Activated T-helper 2 cell treated with anti-CD3 and anti-CD28 coated beads, Interferon-gamma antibody, Interleukin-2, Interleukin-4, amounts not matched to agents 10 μg/mL and 5 μg/mL and 100 μg/mL, durations not matched to agents 14 hours and 24 hours and 36 hours (primary cell): Measurements from ENCODE around the gene SDK2. TPM values are rescaled to one million over a fixed set of nuclear protein-coding genes. Genes with fewer than 3 reads are reported as not detected.

ENCODE experiments used
- DNase-seq: peaks from one replicate; pipeline ENCODE4 v3.0.0; 2021; ENCODE audit warnings: low spot score
- H3K27ac Mint-ChIP-seq: one replicate; pipeline ENCODE4 v1.8.0; 2021; ENCODE audit warnings: mixed read lengths
- H3K27me3 Mint-ChIP-seq: one replicate; pipeline ENCODE4 v1.8.0; 2021; ENCODE audit warnings: low read depth, mixed read lengths
- H3K36me3 Mint-ChIP-seq: one replicate; pipeline ENCODE4 v1.8.0; 2021; ENCODE audit warnings: low read depth, mixed read lengths
- H3K4me1 Mint-ChIP-seq: one replicate; pipeline ENCODE4 v1.8.0; 2021; ENCODE audit warnings: low read depth, mixed read lengths
- H3K4me3 Mint-ChIP-seq: one replicate; pipeline ENCODE4 v1.8.0; 2021; ENCODE audit warnings: low read depth, mild to moderate bottlenecking, moderate library complexity, mixed read lengths
- H3K9me3 Mint-ChIP-seq: one replicate; pipeline ENCODE4 v1.8.0; 2021; ENCODE audit warnings: mixed read lengths
- intact Hi-C: fragments of 100-400 bp; cut with micrococcal nuclease; formaldehyde crosslinking; loops from one replicate; pipeline ENCODE4 v1.15.1; 2023
- total RNA-seq: library from RNA; stranded (reverse); gene quantifications from 2 replicates; pipeline ENCODE4 v1.2.3, GENCODE V29; 2022

SDK2 gene
- total RNA-seq, 1 donor from 2014 or later: 0.07 TPM

DNA sequence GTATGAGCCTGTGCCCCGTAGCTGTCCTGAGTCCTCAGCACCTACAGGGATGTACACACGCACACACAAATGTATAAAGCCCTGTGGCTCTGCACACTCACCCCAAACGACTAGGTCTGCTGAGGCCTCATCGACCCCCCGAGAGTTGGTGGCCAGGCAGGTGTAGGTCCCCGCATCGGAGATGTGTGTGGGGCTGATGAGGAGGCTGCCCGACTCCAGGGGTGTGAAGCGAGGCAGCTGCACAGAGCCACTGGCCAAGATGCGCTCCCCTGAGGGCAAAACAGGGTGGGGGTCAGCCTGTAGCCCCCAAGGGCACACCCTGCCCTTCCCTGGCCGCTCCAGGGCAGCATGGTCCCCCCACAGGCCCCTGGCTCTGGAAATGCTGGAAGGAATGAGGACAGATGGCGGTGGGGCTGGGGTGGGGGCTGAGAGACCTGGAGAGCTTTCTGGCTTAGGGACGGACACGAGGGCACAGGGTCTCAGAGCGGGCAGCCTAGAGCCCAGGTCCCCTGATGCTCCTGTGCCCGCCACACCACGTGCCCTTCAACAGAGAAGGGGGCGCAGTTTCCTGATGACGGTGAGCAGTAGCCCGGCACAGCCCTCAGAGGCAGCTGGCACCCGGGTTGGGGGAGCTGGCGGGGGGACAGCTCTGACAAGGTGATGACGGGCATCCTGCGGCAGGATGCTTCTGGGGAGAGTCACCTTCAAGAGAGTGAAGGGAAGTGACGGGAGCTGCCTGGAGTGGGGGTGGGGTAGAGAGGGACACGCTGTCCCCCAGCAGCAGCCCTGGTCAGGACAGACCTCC, 212.6 kb downstream of the SDK2 start:
- Mint-ChIP-seq H3K4me1 (peaks cover 4% of the 10 kb centered on the region), H3K36me3 (no peaks in the 10 kb centered on the region), H3K4me3 (no peak overlapping the region), H3K9me3 (no peaks in the 10 kb centered on the region), H3K27me3 (peaks cover 4% of the 10 kb centered on the region), H3K27ac (no peak overlapping the region)
- intact Hi-C loops: loop anchor here (5.0 kb wide), 1 partner anchor 746 kb away; no protein-coding TSS in a partner anchor
- no peak for DNase-seq

DNA sequence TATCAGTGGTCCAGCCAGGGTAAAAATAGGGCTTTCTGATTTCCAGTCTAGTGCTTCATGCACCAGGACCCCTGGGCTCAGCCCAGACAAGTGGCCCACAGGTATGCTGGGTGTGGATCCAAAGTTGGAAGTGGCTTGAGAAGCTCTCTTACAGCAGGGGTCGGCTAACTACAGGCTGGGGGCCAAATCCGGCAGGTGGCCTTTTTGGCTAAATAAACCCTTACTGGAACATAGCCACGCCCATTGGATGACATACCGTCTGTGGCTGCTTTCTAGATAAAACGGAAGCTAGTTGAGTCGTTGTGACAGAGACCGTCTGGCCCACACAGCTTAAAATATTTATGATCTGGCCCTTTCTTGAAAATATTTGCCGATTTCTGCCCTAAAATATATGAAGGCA, 213.4 kb downstream of the SDK2 start:
- intact Hi-C loops: loop anchor here (5.0 kb wide), 1 partner anchor 746 kb away; no protein-coding TSS in a partner anchor
- Mint-ChIP-seq H3K4me3 (no peak overlapping the region), H3K27ac (no peak overlapping the region), H3K27me3 (peaks cover 4% of the 10 kb centered on the region), H3K9me3 (no peaks in the 10 kb centered on the region), H3K36me3 (no peaks in the 10 kb centered on the region), H3K4me1 (peaks cover 4% of the 10 kb centered on the region)
- no peak for DNase-seq

DNA sequence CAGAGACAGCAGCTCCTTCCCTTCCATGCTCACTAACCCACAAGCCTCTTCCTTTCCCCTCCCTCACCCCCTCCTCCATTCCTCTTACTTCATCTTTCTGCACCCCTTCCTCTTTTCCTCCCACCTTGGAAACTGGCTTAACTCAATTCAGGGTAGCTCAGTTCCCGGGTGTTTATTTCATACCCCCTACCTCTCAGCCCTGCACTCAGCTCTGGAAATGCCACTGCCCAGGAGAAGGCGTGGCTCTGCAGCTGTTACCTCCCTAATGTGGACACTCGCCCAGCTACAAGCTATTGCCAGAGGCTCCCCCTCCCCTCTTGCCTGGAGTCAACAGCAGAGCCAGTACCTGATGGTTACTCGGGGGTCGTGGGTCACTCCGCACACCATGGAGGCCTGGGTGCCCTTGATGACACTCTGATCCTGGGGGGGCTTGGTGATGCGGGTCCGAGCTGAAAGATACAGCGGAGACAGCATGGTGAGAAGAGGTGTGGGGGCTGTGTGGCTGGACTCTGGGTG, 214.0 kb downstream of the SDK2 start:
- H3K4me3 Mint-ChIP-seq: no peak overlapping the region
- H3K36me3 Mint-ChIP-seq: no peaks in the 10 kb centered on the region
- intact Hi-C loops: loop anchor here (5.0 kb wide), 1 partner anchor 747 kb away; no protein-coding TSS in a partner anchor
- peaks cover 4% of the 10 kb centered on the region for H3K27me3 Mint-ChIP-seq
- no peaks in the 10 kb centered on the region for H3K9me3 Mint-ChIP-seq
- H3K27ac Mint-ChIP-seq: no peak overlapping the region
- no peak for DNase-seq
- peaks cover 4% of the 10 kb centered on the region for H3K4me1 Mint-ChIP-seq

DNA sequence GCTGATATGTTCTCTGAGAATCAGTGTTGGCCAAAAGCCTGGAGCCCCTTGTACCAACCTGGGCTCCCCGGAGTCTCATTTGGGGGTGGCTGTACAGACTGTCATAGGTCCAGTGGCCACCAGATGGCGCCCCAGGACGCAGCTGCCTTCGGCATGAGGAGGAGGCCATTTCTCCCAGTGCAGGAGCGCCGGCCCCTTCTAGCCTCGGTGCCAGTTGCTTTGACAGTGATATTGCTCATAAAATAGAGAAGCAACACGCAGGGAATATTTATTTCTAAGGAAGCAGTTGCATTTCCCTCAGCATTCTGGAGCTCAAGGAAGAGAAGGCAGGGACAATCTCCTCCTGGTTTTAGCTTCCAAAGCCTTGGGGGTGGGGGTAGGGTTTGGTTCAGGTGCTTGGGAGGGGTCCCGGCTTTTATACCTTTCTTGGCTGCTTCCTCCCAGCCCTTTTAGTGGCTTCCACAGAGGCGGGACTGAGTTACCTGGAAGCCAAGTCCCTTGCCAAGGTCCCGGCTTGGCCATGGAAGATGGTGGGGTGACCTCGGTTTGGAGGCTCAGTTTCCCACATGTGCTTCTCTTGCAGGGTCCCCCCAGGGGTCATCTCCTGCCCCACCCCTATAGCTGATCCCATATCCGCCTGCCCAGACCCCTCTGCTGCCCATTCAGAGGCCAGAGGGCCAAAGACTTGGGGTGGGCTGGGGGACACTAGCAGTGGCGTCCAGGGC, 214.6 kb downstream of the SDK2 start:
- Mint-ChIP-seq H3K4me3 (no peak overlapping the region), H3K36me3 (no peaks in the 10 kb centered on the region), H3K27ac (no peak overlapping the region), H3K9me3 (no peaks in the 10 kb centered on the region), H3K4me1 (peaks cover 4% of the 10 kb centered on the region), H3K27me3 (peaks cover 4% of the 10 kb centered on the region)
- intact Hi-C loops: loop anchor here (1.0 to 5.0 kb wide), 2 partner anchors 281 to 748 kb away; no protein-coding TSS in a partner anchor
- DNase-seq: peak; percentile 71

DNA sequence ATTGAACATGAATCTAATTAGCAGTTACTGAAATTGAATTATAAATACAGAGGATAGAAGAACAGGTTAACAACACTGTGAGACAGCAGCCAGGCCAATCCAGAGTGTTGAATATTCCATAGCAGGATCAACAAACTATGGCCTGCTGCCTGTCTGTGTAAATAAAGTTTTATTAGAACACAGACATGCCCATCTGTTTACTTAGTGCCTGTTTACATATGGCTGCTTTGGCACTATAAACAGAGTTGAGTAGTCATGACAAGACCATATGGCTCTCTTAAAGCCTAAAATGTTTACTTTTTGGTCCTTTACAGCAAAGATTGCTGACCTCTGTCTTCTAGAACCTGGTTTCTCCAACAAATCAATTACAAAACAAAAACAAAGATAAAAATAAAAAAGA, 217.0 kb downstream of the SDK2 start:
- peaks cover 4% of the 10 kb centered on the region for H3K27me3 Mint-ChIP-seq
- no peak overlapping the region for H3K27ac Mint-ChIP-seq
- DNase-seq: no peak
- no peaks in the 10 kb centered on the region for H3K36me3 Mint-ChIP-seq
- peaks cover 4% of the 10 kb centered on the region for H3K4me1 Mint-ChIP-seq
- no peaks in the 10 kb centered on the region for H3K9me3 Mint-ChIP-seq
- intact Hi-C loops: no loop called here
- H3K4me3 Mint-ChIP-seq: no peak overlapping the region

DNA sequence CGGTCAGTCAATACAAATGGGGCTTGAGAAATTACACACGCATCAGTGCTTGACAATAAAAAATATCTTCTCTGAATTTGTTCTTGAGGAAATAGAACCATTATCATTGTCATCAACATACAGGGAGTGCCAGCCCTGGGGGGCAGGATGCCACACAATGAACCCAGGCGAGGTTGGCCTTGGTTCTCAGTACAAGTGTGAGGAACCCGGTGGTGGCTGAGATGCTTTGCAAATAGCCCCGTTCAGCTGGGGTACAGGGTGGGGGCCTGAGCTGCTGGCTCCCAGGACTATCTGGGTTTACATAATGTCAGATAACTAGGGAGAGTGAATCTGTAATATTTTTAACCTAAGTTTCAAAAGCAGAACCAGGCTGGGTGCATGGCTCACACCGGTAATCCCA, 219.7 kb downstream of the SDK2 start:
- Mint-ChIP-seq H3K27ac (no peak overlapping the region), H3K36me3 (no peaks in the 10 kb centered on the region), H3K4me3 (no peak overlapping the region), H3K27me3 (peaks cover 4% of the 10 kb centered on the region), H3K9me3 (no peaks in the 10 kb centered on the region), H3K4me1 (peaks cover 3% of the 10 kb centered on the region)
- DNase-seq: no peak
- intact Hi-C loops: no loop called here

DNA sequence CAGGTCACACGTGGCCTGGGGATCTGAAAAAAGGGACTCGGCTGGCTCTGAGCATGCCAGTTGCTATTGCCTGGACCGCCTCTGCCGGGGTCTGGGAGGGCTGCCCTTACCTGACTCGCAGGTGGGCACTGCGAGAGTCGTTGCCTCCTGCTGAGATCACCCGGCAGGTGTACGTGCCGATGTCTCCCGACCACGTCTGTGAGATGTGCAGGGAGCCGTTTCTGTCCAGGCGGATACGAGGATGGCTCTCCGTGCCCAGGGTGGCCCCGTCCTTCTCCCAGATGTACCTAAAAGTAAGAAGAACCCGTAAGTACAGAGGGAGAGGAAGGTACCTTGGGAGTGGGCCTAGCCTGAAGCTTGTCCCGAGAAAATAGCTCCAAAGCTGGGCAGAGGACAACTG, 220.4 kb downstream of the SDK2 start:
- peaks cover 3% of the 10 kb centered on the region for H3K27me3 Mint-ChIP-seq
- H3K9me3 Mint-ChIP-seq: no peaks in the 10 kb centered on the region
- intact Hi-C loops: no loop called here
- no peaks in the 10 kb centered on the region for H3K4me1 Mint-ChIP-seq
- no peak overlapping the region for H3K27ac Mint-ChIP-seq
- H3K4me3 Mint-ChIP-seq: no peak overlapping the region
- H3K36me3 Mint-ChIP-seq: no peaks in the 10 kb centered on the region
- DNase-seq: no peak

DNA sequence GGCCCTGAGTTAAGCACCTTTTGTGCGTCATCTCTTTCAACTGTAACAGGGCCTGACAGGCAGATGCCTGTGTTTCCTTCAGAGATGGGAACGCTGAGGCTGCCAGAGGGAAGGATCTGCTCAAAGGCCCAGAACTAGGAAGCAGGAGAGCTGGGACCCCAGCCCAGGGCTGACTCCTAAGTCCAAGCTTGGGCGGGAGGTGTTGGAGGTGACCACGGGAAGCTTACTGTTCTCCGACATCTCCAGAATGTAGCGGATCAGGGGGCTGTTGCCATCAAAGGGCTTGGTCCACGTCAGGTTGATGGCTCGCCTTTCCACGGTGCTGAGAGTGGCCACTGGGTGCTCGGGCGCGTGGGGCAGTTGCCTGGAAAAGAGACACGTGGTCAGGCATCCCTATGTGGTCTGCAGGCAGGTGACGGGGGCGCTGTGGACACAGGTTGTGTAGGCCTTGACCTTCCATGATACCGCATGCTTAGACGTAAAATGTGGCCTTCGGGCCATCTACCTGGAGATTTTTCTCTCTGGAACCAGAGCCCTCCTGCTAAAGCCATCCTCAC, 221.0 kb downstream of the SDK2 start:
- H3K36me3 Mint-ChIP-seq: no peaks in the 10 kb centered on the region
- H3K27ac Mint-ChIP-seq: no peak overlapping the region
- H3K9me3 Mint-ChIP-seq: no peaks in the 10 kb centered on the region
- peaks cover 3% of the 10 kb centered on the region for H3K27me3 Mint-ChIP-seq
- no peak overlapping the region for H3K4me3 Mint-ChIP-seq
- intact Hi-C loops: no loop called here
- no peak for DNase-seq
- no peaks in the 10 kb centered on the region for H3K4me1 Mint-ChIP-seq

DNA sequence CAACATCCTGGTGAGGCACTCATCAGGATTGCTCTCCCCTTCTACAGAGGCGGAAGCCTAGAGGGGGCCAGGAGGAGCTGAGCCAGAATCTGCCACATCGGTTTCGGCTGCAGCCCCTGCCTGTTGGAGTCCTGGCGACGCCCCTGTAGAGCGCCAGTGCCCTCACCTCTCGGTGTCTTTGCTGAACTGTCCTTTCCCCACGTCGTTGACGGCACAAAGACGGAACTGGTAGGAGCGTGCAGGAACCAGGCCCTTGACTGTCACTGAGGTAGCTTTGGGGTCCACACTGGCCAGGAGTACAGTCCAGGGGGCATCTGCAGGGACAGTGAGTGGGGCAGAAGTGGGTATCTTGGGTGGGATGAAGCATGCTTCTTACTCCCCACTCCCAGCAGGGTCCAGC, 222.1 kb downstream of the SDK2 start:
- no peaks in the 10 kb centered on the region for H3K4me1 Mint-ChIP-seq
- no peak overlapping the region for H3K27ac Mint-ChIP-seq

DNA sequence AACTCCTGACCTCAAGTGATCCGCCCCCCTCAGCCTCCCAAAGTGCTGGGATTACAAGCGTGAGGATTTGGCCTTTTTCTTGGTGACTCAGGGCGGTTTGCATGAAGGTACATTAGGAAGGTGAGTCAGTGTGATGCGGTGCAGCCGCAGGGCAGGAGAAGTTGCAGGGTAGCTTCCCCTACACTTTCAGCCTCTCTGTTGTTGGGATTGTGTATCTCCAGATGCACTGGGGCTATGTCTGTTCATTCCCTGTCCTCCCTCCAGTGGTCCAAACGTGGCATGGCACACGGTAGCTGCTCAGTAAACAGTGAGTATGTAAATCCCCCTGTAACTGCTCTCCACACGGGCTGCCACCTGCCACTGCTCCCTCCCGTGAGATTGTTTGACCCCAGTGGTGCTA, 223.3 kb downstream of the SDK2 start:
- no peaks in the 10 kb centered on the region for H3K27me3 Mint-ChIP-seq
- no peak overlapping the region for H3K4me3 Mint-ChIP-seq
- no peak for DNase-seq
- H3K27ac Mint-ChIP-seq: no peak overlapping the region
- no peaks in the 10 kb centered on the region for H3K36me3 Mint-ChIP-seq
- no peaks in the 10 kb centered on the region for H3K4me1 Mint-ChIP-seq
- intact Hi-C loops: no loop called here
- H3K9me3 Mint-ChIP-seq: no peaks in the 10 kb centered on the region

More for the DNA sequence above, 222.1 kb downstream of the SDK2 start:
- Mint-ChIP-seq H3K4me3 (no peak overlapping the region), H3K9me3 (no peaks in the 10 kb centered on the region), H3K36me3 (no peaks in the 10 kb centered on the region), H3K27me3 (no peaks in the 10 kb centered on the region)
- DNase-seq: no peak
- intact Hi-C loops: no loop called here

DNA sequence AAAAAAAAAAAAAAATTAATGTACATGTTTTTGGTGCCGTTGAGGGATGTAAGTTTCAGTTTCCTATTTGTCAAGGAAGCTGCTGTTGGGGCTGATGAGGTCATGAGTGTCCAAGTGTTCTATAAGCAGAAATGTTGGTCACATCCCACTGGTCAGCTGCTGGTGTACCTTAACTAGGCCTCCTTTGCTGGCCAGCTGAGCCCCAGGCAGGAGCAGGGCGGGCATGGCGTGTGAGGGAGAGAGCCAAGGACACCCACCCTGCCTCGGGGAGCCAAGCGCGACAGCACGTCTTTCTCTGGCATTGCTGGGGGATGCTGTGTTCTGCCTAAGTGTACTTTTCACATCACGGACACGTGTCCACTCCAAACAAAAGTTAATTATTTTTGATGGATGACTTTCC, 224.4 kb downstream of the SDK2 start:
- no peaks in the 10 kb centered on the region for H3K4me1 Mint-ChIP-seq
- H3K27ac Mint-ChIP-seq: no peak overlapping the region
- no peak for DNase-seq
- H3K4me3 Mint-ChIP-seq: no peak overlapping the region
- intact Hi-C loops: no loop called here
- no peaks in the 10 kb centered on the region for H3K9me3 Mint-ChIP-seq
- no peaks in the 10 kb centered on the region for H3K36me3 Mint-ChIP-seq
- H3K27me3 Mint-ChIP-seq: no peaks in the 10 kb centered on the region

DNA sequence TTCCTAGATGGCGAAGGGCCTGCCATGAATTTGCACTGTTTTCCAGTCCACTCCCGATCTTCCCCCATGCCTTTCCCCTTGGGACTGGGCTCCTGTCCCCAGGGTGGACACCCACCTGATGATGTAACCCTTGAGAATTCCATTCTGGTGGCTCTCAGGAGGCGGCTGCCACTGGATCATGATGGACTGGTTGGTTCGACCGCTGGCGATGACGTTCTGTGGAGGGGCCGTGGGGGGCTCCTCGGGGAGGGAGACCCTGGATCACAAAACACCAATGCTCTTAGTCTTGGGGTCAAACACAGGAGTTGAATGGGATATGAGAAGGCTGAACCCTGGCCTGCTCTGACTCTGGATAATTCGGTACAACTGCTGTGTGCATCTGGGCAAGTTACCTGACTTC, 225.2 kb downstream of the SDK2 start:
- H3K27me3 Mint-ChIP-seq: no peaks in the 10 kb centered on the region
- H3K4me1 Mint-ChIP-seq: no peaks in the 10 kb centered on the region
- H3K4me3 Mint-ChIP-seq: no peak overlapping the region
- H3K27ac Mint-ChIP-seq: no peak overlapping the region
- no peak for DNase-seq
- intact Hi-C loops: no loop called here
- H3K9me3 Mint-ChIP-seq: no peaks in the 10 kb centered on the region
- H3K36me3 Mint-ChIP-seq: no peaks in the 10 kb centered on the region

DNA sequence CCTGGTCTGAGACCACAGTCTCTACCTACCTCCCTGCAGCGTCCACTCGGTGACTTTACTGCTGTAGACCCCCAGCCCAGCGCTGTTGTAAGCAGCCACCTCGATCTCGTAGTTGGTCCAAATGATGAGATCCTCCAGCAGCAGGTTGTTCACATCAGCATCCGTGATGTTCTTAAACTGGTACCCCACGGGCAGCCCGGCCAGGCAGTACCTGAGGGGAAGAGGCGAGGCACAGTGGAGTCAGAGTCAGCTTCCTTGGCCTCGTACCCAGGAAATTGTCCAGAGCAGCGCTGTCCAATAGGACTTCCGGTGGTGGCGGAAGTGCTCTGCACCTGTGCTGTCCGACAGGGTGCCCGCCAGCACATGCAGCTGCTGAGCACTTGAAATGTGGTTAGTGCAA, 228.5 kb downstream of the SDK2 start:
- H3K36me3 Mint-ChIP-seq: no peaks in the 10 kb centered on the region
- no peak overlapping the region for H3K27ac Mint-ChIP-seq
- no peaks in the 10 kb centered on the region for H3K9me3 Mint-ChIP-seq
- no peaks in the 10 kb centered on the region for H3K27me3 Mint-ChIP-seq
- H3K4me3 Mint-ChIP-seq: no peak overlapping the region
- H3K4me1 Mint-ChIP-seq: no peaks in the 10 kb centered on the region
- no peak for DNase-seq
- intact Hi-C loops: no loop called here
